GM12865 (cell line): ENCODE results near the gene STAP2.

Experiments
- DNase-seq: peaks from one replicate; pipeline ENCODE4 v3.0.0; 2010; ENCODE audit warnings: low read depth
- H3K4me3 ChIP-seq: 2 replicates; pipeline ENCODE4 v1.5.1; 2011; ENCODE audit warnings: mild to moderate bottlenecking, low read depth, low read length, control low read depth
- TF ChIP-seq, protein P1 (sequence below): IDR thresholded peaks from 2 replicates; pipeline ENCODE4 v1.5.1; 2011; ENCODE audit warnings: low read length, control low read depth, low read depth, inconsistent platforms; ENCODE audit not compliant: insufficient read depth; ENCODE audit errors: missing control alignments

Gene STAP2

DNA sequence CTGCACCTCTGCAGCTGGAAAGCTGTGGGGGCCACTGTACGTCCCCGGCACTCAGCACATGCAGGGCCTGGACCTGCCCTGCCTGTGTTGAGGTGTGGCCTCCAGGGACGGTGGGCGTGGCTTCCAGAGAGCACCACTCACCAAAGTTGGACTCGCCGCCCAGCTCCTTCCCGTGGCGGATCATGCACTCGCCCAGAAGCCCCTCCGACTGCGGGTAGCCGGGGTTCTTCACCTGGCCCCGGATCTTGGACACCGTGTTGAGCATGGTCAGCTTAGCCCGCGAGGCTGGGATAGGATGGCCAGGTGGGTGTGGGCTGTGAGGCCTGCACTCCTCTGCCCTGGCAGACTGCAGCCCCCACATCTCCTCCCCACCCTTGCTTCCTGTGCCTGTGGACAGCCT is 26.7 kb upstream of the STAP2 start:
- TF ChIP-seq, protein P1, sequence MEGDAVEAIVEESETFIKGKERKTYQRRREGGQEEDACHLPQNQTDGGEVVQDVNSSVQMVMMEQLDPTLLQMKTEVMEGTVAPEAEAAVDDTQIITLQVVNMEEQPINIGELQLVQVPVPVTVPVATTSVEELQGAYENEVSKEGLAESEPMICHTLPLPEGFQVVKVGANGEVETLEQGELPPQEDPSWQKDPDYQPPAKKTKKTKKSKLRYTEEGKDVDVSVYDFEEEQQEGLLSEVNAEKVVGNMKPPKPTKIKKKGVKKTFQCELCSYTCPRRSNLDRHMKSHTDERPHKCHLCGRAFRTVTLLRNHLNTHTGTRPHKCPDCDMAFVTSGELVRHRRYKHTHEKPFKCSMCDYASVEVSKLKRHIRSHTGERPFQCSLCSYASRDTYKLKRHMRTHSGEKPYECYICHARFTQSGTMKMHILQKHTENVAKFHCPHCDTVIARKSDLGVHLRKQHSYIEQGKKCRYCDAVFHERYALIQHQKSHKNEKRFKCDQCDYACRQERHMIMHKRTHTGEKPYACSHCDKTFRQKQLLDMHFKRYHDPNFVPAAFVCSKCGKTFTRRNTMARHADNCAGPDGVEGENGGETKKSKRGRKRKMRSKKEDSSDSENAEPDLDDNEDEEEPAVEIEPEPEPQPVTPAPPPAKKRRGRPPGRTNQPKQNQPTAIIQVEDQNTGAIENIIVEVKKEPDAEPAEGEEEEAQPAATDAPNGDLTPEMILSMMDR, result no peak
- H3K4me3 ChIP-seq, result no peak overlapping the region
- DNase-seq, result no peak

DNA sequence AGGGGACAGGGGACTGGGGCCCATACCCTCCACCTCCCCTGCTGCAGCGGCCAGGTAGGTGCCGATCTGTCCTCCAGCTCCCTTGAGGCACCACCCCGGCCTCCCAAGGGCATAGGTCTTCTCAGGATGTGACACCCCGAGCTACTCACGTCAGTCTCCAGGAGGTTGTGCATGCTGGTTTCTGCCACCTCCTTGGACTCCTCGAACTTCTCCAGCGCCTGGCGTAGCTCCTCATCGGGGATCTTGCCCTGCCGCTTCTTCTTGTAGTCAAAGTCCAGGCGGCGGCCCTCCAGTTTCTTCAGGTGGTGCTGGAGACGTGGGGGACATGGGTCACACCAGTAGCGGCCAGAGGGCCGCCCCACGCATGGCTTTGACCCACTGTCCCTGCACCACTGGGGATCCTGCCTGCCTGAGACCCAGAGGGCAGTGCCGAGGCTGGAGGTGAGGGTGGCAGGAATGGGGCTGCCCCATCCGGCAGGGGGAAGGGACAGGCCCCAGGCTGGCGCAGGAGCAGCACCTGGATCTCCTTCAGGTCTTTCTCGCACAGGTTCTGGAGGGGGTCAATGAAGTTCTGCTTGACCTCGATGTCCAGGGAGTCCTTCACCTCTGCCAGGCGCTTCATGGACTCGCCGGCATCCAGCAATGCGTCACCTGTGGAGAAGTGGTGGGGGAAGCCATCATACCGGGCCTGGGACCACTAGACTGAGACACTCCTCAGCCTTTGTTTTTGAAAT is 25.1 kb upstream of the STAP2 start:
- no peak overlapping the region for H3K4me3 ChIP-seq
- no peak for DNase-seq
- TF ChIP-seq, protein P1, result no peak

DNA sequence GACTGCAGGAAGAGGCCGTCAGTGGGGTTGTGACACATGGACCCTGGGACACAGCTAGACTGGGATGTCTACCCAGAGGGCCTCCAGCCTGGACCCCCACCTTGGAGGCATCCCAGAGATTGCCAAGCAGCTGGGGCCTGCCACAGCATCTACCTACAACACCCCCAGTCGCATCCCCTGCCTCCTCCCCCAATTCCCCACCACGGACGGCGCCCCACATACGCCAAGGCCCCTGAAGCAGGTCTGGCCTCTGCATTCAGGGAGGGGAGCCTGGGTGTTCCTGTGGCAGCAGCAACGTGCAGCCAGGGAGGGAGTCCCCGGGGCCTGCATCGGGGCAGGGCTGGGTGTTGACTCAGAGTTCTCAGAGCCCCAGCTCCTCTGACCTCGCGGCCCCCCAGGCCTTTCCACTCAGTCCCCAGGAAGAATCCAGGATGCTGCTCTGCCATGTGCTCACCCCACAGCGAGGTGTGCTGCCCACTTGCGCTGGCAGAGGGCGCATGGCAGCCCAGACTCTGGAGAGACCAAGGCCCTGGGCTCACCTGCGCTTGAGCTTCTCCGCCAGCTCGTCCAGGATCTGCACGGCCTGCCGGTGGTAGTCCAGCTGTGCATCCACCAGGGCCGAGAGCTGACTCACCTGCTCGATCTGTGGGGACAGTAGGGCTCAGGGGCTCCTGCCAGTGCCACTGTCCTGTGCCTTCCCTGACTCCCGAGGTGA is 24.4 kb upstream of the STAP2 start:
- no peak for DNase-seq
- H3K4me3 ChIP-seq, result no peak overlapping the region
- TF ChIP-seq, protein P1, result no peak

DNA sequence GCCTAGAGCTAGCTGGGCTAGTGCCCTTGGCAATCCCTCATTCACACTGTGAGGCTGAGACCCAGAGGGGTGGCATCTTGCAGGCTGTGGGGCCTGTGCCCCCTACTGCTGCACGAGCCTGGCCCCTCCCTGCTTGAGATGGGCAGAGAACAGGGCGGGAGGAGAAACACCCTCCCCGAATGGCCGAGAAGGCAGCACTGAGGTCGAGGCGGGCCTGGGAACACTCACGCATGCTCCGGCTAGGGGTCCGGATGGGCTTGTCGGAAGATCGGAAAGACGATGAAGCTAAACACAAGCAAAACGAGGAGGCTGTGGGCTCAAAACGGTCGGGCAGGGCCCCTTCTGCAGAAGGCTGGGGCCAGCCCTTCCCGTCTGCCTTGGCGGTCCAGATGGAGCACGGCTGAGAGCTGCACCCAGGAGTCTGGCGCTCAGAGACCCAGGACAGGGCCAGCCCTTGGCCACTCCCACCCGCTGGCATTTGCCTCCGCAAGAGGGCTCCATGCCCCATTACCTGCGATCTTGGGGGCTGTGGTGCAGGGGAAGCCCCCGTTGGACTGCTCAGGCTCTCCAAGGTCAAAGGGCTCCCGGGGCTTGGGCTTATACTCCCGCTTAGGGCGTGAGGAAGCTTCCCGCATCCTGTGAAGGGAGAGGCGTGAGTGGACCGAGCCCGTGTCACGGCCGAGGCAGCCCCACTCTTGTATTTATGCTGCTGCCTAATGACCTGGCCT is 23.6 kb upstream of the STAP2 start:
- H3K4me3 ChIP-seq, result no peak overlapping the region
- TF ChIP-seq, protein P1, result no peak
- no peak for DNase-seq

DNA sequence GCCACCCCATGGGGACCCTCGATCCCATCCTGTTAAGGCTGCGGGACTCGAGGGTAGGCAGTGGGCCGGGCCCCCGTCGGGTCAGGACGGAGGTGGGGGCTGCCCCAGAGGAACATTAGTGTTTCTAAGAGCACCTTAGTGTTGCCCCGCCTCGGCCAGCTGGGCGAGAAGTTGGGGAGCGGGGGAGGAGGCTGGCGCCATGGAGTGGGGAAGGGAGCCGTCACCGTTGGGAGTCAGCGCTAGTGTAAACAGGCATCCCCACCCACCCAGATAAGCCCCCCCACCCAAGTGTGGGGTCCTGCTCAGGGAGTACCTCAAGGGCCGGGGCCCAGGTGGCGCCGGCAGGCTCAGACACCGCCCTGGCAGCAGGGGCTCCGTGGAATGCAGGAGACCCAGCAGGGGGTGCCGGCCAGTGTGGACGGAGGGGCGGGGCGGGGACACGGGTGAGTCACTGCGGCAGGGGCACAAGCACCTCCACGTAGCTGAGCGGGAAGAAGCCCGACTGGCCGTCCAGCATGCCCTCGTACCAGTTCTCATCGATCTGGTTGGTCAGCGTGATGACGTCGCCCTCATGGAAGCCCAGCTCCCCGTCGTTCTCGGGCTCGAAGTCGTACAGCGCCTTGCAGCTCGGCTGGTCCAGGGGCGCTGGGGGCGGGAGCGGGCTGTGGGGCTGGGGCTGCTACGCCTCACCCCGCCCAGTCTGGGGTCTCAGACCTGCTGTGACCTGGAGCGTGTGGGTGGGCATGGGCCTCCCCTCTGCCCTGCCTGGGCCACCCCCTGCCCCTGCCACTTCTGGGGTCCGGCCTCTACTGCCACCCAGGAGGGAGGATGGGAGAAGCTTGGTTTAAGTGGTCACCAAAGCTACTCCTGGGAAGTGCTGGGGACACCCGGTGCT is 22.8 kb upstream of the STAP2 start:
- DNase-seq, result no peak
- H3K4me3 ChIP-seq, result no peak overlapping the region
- TF ChIP-seq, protein P1, result no peak

DNA sequence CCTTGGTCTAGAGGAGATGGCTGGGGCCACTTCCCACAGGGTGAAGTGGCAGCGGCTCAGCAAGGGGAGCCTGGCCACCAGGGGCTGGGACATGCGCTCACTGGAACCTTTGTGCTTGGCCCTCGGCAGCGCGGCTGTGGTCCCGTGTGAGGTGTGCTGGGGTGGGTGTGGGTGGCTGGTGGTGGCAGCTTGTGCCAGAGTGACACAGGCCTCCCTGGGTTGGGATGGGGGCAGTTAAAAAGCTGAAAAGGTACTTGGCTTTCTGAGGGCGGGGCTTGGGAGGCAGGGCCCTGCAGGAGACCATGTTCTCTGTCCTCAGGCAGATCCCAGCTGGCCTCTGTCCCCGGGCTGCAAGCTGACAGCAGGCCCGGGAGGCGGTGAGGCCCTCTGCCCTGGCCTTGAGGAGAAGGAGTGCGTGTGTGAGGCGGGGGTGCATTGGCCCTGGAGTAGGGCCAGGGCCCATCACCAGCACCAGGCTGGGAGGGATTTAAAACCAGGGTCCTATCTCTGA is 22.1 kb upstream of the STAP2 start:
- TF ChIP-seq, protein P1, result no peak
- DNase-seq, result no peak

More for the DNA sequence above, 22.1 kb upstream of the STAP2 start:
- no peak overlapping the region for H3K4me3 ChIP-seq
